GM23248 (cell line): ENCODE measurements around the gene SH2D3A. TPM values are rescaled to one million over a fixed set of nuclear protein-coding genes. Genes with fewer than 3 reads are reported as not detected.
"Not testable (repeated sequence)": the region's sequence is repeated elsewhere in the genome, so short reads cannot be mapped to it uniquely, and the experiment has no call there.

Experiments used
- DNase-seq: peaks from one replicate; pipeline ENCODE4 v3.0.0-alpha.2; 2015
- H2AFZ ChIP-seq: fragments of 200-600 bp; sonication (generic); 2 replicates; pipeline ENCODE4 v1.6.1; 2016; ENCODE audit warnings: antibody characterized with exemption
- H3F3A ChIP-seq: fragments of 200-600 bp; sonication (generic); 2 replicates; pipeline ENCODE4 v1.6.1; 2016; ENCODE audit warnings: mild to moderate bottlenecking, antibody characterized with exemption, mixed run types; ENCODE audit not compliant: insufficient read depth
- H3K27ac ChIP-seq: fragments of 200-600 bp; sonication (generic); 2 replicates; pipeline ENCODE4 v1.5.1; 2016; ENCODE audit warnings: mild to moderate bottlenecking
- H3K27me3 ChIP-seq: fragments of 200-600 bp; sonication (generic); replicated peaks from 2 replicates; pipeline ENCODE4 v1.6.1; 2016; ENCODE audit warnings: mild to moderate bottlenecking; ENCODE audit not compliant: insufficient read depth
- H3K36me3 ChIP-seq: fragments of 200-600 bp; sonication (generic); 2 replicates; pipeline ENCODE4 v1.6.1; 2016; ENCODE audit warnings: low read depth, mild to moderate bottlenecking
- H3K4me1 ChIP-seq: fragments of 200-600 bp; sonication (generic); 2 replicates; pipeline ENCODE4 v1.6.1; 2016; ENCODE audit warnings: mild to moderate bottlenecking; ENCODE audit not compliant: insufficient read depth
- H3K4me2 ChIP-seq: fragments of 200-600 bp; sonication (generic); one replicate; pipeline ENCODE4 v1.6.1; 2016; ENCODE audit warnings: mild to moderate bottlenecking; ENCODE audit not compliant: unreplicated experiment
- H3K4me3 ChIP-seq: fragments of 200-600 bp; sonication (generic); 2 replicates; pipeline ENCODE4 v1.5.1; 2016; ENCODE audit warnings: mild to moderate bottlenecking
- H3K79me2 ChIP-seq: fragments of 200-600 bp; sonication (generic); 2 replicates; pipeline ENCODE4 v1.6.1; 2016; ENCODE audit warnings: mild to moderate bottlenecking; ENCODE audit not compliant: insufficient read depth
- H3K9ac ChIP-seq: fragments of 200-600 bp; sonication (generic); 2 replicates; pipeline ENCODE4 v1.6.1; 2016; ENCODE audit warnings: mild to moderate bottlenecking
- H3K9me2 ChIP-seq: fragments of 200-600 bp; sonication (generic); 2 replicates; pipeline ENCODE4 v1.6.1; 2016; ENCODE audit warnings: mixed run types, mild to moderate bottlenecking, moderate library complexity; ENCODE audit not compliant: insufficient read depth
- H3K9me3 ChIP-seq: fragments of 200-600 bp; sonication (generic); one replicate; pipeline ENCODE4 v1.6.1; 2017; ENCODE audit warnings: low read depth
- H4K20me1 ChIP-seq: fragments of 200-600 bp; sonication (generic); 2 replicates; pipeline ENCODE4 v1.6.0; 2016; ENCODE audit not compliant: insufficient read depth
- EZH2 ChIP-seq: fragments of 200-600 bp; sonication (generic); IDR thresholded peaks from 2 replicates; pipeline ENCODE4 v1.6.1; 2018; ENCODE audit warnings: antibody characterized with exemption, mild to moderate bottlenecking; ENCODE audit not compliant: insufficient read depth, poor library complexity, severe bottlenecking
- EZH2phosphoT487 ChIP-seq: fragments of 200-600 bp; sonication (generic); IDR thresholded peaks from 2 replicates; pipeline ENCODE4 v1.6.1; 2018; ENCODE audit warnings: antibody characterized with exemption, moderate library complexity, mild to moderate bottlenecking, low read depth; ENCODE audit not compliant: insufficient read depth
- WGBS, 2 experiments: methylation state at CpG; one replicate each; pipeline ENCODE4 v1.1.6; 2015 to 2017; ENCODE audit warnings: low lambda C conversion rate in 2 of 2, low coverage in 1 of 2; ENCODE audit errors: missing lambda C conversion rate in 2 of 2; 5-methylcytosine and 5-hydroxymethylcytosine counted together
- in situ Hi-C: fragments of 300-500 bp; cut with MboI; formaldehyde crosslinking; loops from 2 replicates; pipeline ENCODE4 v1.15.0; 2020
- polyA plus RNA-seq: library from polyadenylated mRNA; unstranded; fragments of >200 nt; fragmentation: Nextera tagmentation; extraction: Ambion mirVana; gene quantifications from 2 replicates; pipeline ENCODE4 v1.2.1, GENCODE V29; 2016
- total RNA-seq: library from RNA; depleted of rRNA; stranded (reverse); fragments of >200 nt; shearing (Covaris generic); gene quantifications from 2 replicates; pipeline ENCODE4 v1.2.3, GENCODE V29; 2014

SH2D3A gene
- total and polyA plus RNA-seq, 2 experiments from 2014 or later, result not detected

- WGBS, 2 experiments, result 81 to 83% methylated on average over 9 of the region's 9 CpGs
- H3K27me3 ChIP-seq, result no peaks in the 10 kb centered on the region
- TF ChIP-seq EZH2phosphoT487, result no peak
- no peak for TF ChIP-seq EZH2
Measured at GRCh38 chr19:6711078-6711361, 56.2 kb downstream of the SH2D3A start.

GRCh38 chr19:6710273-6711077 lies 56.8 kb downstream of the SH2D3A start:
- in situ Hi-C loops, result no loop called here
- no peaks in the 10 kb centered on the region for H3K4me1 ChIP-seq
- no peaks in the 10 kb centered on the region for H3F3A ChIP-seq
- no peak overlapping the region for H2AFZ ChIP-seq
- 80 to 84% methylated on average over 24 to 30 of the region's 30 CpGs for WGBS, 2 experiments
- DNase-seq, result no peak
- no peak overlapping the region for H3K4me3 ChIP-seq
- H3K9me2 ChIP-seq, result no peaks in the 10 kb centered on the region
- H3K27ac ChIP-seq, result no peak overlapping the region
- H3K36me3 ChIP-seq, result no peaks in the 10 kb centered on the region
- H3K9me3 ChIP-seq, result no peaks in the 10 kb centered on the region
- H3K79me2 ChIP-seq, result no peaks in the 10 kb centered on the region
- TF ChIP-seq EZH2phosphoT487 (no peak), EZH2 (no peak)
- H3K27me3 ChIP-seq, result no peaks in the 10 kb centered on the region
- H3K9ac ChIP-seq, result no peak overlapping the region
- H3K4me2 ChIP-seq, result no peak overlapping the region
- H4K20me1 ChIP-seq, result no peaks in the 10 kb centered on the region

More at GRCh38 chr19:6711078-6711361, 56.2 kb downstream of the SH2D3A start:
- Histone ChIP-seq H3K4me2 (no peak overlapping the region), H3K4me3 (no peak overlapping the region), H3F3A (no peaks in the 10 kb centered on the region), H2AFZ (no peak overlapping the region), H3K36me3 (no peaks in the 10 kb centered on the region), H4K20me1 (no peaks in the 10 kb centered on the region), H3K4me1 (no peaks in the 10 kb centered on the region), H3K9me2 (no peaks in the 10 kb centered on the region), H3K79me2 (no peaks in the 10 kb centered on the region), H3K27ac (no peak overlapping the region), H3K9me3 (no peaks in the 10 kb centered on the region), H3K9ac (no peak overlapping the region)
- no peak for DNase-seq
- in situ Hi-C loops, result no loop called here

GRCh38 chr19:6709549-6709948 lies 57.7 kb downstream of the SH2D3A start:
- 74 to 79% methylated on average over 14 of the region's 14 CpGs for WGBS, 2 experiments

DNA sequence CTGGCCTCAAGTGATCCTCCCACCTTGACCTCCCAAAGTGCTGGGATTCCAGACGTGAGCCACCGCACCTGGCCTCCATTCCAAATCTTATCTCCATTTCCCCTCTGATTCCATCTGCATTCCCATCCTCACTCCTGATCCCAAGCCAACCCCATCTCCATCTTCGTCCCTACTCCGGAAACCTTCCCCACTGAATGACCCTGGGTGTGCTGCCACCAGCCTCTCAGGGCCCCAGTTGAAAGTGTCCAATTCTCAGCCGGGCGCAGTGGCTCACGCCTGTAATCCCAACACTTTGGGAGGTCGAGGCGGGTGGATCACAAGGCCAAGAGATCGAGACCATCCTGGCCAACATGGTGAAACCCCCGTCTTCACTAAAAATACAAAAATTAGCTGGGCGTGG lies 58.3 kb downstream of the SH2D3A start:
- DNase-seq, H2AFZ ChIP-seq, H3K79me2 ChIP-seq, H3K27ac ChIP-seq, H3K27me3 ChIP-seq, H3K4me2 ChIP-seq, H3K4me3 ChIP-seq, H3K36me3 ChIP-seq, H3K4me1 ChIP-seq, H4K20me1 ChIP-seq, H3K9me2 ChIP-seq, in situ Hi-C loops, H3K9me3 ChIP-seq, H3F3A ChIP-seq, H3K9ac ChIP-seq: not testable (repeated sequence)
- 88 to 89% methylated on average over 12 of the region's 12 CpGs for WGBS, 2 experiments

More at GRCh38 chr19:6709549-6709948, 57.7 kb downstream of the SH2D3A start:
- Histone ChIP-seq H3F3A (no peaks in the 10 kb centered on the region), H3K4me3 (no peak overlapping the region), H3K9me3 (no peaks in the 10 kb centered on the region), H3K27me3 (no peaks in the 10 kb centered on the region), H3K27ac (no peak overlapping the region), H3K4me2 (no peak overlapping the region), H4K20me1 (no peaks in the 10 kb centered on the region), H3K79me2 (no peaks in the 10 kb centered on the region), H3K36me3 (no peaks in the 10 kb centered on the region), H3K9me2 (no peaks in the 10 kb centered on the region), H3K4me1 (no peaks in the 10 kb centered on the region), H3K9ac (no peak overlapping the region), H2AFZ (no peak overlapping the region)
- TF ChIP-seq EZH2, result no peak
- no peak for TF ChIP-seq EZH2phosphoT487
- in situ Hi-C loops, result no loop called here
- DNase-seq, result no peak

GRCh38 chr19:6708346-6708745 lies 58.9 kb downstream of the SH2D3A start:
- no peak overlapping the region for H3K4me2 ChIP-seq
- in situ Hi-C loops, result no loop called here
- 82 to 88% methylated on average over 3 of the region's 3 CpGs for WGBS, 2 experiments

More at GRCh38 chr19:6708346-6708745, 58.9 kb downstream of the SH2D3A start:
- H3K79me2 ChIP-seq, result no peaks in the 10 kb centered on the region
- TF ChIP-seq EZH2phosphoT487 (no peak), EZH2 (no peak)
- no peaks in the 10 kb centered on the region for H3K9me3 ChIP-seq
- no peak overlapping the region for H3K27ac ChIP-seq
- DNase-seq, result no peak
- no peaks in the 10 kb centered on the region for H4K20me1 ChIP-seq
- H3F3A ChIP-seq, result no peaks in the 10 kb centered on the region
- H3K4me1 ChIP-seq, result no peaks in the 10 kb centered on the region
- H3K36me3 ChIP-seq, result no peaks in the 10 kb centered on the region
- no peak overlapping the region for H3K9ac ChIP-seq
- H2AFZ ChIP-seq, result no peak overlapping the region
- H3K4me3 ChIP-seq, result no peak overlapping the region
- H3K9me2 ChIP-seq, result no peaks in the 10 kb centered on the region
- H3K27me3 ChIP-seq, result no peaks in the 10 kb centered on the region
